ENCODE results near the gene PHC3.

PHC3 gene

DNA sequence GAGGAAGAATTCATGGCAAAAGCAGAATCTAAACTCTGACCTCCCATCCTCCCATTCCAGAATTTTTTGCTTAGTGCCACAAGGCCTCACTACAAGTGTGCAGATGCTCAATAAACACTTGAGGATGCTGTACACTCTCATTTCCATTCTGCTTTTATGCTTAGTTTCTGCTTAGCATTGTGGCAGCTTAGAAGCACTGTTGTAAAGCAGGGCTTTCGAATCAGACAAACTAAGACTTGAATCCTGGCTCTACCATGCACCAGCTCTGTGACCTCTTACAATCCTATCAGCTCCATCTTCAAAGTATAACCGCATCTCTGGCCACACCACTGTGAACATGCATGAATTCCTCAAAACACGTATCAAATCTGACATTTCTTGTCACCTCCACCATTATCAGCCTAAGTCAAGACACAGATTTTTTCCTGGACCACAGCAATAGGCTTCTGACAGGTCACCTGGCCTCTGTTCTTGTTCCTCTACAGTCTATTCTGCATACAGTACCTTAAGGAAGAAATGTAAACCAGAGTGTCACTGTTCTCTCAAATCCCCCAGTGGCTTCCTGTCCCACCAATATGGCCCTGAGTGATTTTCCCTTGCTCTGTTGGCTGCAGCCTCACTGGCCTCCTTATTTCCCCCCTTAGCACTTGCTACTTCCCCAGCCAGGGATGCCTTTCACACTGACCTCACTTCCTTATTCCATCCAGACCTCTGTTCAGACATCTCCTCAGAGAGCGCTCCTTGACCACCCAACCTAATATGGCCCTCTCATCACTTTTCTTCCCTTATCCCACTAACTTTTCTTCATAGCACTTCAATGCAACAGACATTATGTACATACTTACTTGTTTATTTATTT is 8.1 kb upstream of the PHC3 start:
- no peak for DNase-seq

DNA sequence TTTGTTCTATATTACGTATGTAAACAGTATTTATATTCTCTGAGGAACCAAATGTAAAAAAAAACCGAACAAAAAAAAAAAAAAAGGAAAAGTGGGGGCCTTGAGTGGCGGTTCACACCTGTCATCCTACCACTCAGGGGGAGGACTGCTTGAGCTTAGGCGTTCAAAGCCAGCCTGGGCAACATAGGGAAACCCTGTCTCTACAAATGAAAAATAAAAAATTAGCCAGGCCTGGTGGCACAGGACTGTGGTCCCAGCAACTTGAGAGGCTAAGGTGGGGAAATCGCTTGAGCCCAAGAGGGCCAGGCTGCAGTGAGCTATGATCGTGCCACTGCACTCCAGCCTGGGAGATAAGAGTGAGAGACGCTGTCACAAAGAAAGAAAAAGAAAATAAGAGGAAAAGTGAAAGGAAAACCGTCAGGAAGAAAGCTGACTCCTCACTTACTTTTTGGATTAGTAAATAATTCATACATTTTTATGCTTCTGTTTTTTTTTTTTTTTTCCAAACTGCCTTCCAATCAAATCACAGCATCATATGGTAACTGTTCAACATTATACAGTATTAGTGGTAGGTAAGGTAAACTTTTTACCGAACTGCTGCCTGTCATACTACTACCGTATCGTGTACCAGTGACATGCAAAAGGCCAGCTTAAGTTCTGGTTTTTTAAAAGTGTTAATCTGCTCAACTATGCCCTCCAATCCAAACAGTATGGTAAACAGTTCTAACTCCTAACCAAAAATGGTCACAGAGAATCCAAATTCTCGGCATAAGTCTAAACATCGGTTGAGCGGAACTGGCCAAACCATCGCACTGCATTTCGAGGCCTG is 1.2 kb downstream of the PHC3 start:
- DNase-seq: no peak

DNA sequence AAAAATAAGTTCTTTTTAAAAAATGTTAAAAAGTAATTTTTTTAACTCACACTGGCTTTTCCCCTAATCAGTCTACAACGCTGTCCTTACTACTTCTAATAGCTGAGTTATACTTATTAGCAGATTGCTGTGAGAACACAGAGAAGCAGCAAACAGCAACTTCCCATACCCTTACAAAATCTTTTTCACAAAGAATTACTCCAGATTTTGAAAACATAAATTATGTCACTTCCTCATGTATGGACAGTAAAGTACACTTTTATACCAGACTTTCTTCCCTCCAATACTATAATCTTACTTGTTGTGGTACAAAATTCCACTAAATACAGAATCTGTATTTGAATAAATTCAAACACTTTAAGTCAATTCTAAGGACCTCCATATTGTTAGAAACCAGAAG is 2.1 kb downstream of the PHC3 start:
- no peak for DNase-seq

DNA sequence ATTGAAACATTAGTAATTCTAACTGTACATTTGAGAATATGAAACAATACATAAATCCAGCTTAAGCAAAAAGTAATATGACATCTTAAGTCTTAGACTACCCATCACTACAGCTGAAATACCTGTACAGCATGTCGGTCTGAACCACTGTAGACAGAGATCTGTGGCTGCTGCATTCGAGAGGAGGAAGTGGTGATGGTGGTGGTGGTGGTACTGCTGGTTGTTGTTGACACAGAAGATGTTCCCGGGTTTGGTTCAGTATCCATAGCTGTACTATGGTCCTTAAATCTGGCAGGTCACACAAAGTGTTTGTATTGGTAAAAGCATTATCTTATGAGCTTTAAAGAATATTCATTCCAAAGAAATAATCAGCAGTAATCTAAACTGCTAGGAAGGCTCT is 2.9 kb downstream of the PHC3 start:
- no peak for DNase-seq

DNA sequence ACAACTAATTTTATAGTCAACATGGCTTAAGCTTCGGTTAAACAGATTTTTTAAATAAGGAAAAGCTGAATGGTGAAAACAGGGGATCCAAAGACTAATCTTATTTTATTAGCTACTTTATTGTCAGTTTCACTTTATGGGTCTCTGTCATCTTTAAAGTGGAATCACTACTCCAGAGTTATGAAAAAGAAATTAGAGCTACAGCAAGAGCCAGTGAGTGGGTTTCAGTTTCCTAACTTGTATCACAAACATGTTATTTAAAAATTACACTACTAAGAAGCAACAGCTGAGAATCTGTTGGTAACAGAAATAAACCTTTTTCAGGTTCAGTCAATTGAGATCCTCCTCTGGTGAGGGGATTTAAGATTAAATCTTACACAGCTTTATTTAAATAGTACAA is 10.0 kb downstream of the PHC3 start:
- DNase-seq: no peak

DNA sequence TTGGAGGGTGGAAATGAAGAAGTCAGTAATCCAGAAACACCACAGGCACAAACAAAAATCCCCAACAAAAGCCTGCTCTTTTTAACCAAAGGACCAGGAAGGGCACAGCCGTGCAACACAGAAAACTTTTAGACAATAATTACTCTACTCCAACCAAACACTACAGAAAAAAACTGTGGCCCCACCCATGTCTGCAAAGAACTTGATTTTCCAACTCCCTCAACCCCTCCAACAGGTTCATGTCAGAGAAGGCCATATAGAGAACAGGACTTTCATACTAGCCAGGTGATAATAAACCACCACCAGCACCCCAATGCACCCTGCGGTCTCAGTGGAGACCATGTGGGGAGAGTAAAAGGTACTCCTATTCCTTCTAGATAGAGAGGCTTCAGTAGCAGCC is 16.8 kb downstream of the PHC3 start:
- DNase-seq: no peak

DNA sequence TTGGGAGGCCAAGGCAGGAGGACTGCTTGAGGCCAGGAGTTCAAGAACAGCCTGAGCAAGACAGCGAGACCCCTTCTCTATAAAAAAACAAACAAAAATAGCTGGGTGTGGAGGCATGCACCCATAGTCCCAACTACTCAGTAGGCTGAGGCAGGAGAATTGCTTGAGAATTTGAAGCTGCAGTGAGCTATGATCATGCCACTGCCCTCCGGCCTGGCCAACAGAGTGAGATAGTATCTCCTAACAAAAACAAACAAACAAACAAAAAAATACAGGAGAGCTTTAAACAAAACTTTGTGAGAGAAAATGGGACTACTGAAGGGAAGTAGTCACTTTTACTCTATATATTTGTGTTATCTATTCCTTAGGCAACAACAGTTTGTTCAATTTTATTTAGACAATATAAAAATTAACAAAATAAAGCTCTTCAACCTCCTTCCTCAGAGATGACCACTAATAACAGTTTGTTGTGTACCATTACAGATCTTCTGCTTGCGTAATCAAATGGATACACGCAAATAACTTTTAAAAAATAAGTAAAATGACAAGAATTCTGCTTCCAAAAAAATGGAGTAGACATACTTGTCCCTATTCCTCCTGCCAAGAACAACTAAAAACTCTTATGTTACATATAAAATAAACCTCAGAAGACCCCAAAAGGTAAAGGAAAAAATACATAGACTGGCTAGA is 17.4 kb downstream of the PHC3 start:
- DNase-seq: no peak

DNA sequence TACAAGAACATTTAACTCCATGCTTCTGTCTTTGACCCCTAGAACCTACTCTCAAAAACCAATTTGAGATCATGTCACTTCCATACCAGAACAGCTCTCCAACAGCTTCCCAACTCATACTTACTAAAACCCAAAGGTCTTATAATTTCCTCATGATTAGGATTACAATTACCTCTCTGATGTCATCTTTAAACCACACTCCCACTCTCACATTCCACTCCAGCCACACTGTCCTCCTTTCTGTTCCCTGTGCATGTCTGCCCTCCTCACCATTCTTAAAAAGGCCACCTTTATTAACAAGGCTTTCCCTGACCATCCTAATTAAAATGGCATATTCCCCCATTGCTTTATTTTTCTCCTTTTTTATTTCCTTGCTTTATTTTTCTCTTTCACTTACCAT is 18.9 kb downstream of the PHC3 start:
- DNase-seq: peak; percentile 7

DNA sequence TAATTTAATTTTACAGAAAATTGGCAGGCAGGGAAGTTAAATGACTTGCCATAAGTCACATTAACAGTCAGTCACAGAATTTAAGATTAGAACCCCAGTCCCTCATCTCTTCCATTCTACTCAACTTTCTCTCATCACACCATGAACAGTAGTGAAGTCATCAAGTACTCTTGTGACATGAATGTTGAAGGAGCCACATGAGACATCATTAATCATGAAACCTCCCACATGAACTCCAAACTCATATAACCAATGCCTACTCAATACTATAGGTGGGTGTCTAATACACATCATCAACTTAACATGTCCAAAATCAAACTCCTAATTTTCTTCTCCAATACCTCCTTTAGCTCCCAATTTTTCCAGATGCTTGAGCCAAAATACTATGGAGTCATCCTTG is 19.5 kb downstream of the PHC3 start:
- DNase-seq: no peak

DNA sequence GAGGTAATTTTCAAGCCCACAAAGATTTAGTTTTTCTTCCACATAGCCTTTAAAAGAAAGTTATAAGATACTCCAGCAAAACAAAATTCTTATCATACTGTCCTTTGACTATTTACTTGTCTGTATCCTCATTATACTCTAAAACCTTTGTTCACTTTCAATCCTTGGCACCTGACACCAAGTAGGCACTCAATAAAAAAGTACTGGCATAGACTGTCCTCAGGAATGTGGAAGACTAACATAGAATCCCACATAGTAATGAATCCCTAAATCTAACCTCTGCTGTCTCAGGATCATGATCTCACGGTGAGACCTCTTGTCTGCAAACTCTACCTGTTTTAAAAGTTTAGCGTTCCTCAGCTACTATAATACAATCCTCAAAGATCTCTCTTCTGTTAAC is 21.6 kb downstream of the PHC3 start:
- no peak for DNase-seq

DNA sequence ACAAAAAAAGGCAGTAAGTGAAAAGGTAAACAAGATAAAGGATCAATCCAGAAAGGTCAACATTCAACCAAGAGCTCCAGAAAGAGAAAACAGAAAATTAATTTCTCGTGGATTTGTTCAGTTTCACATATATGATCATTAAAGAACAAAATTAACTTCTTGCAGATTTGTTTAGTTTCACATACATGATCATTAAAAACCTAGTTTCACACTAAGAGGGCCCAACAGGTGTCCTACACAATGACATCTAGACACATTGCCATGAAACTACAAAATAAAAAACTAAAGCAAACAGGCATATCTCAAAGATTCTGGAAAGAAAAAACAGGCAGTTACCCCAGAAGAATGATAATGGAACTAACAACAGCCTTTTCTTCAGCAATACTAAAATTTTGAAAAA is 22.1 kb downstream of the PHC3 start:
- DNase-seq: no peak

DNA sequence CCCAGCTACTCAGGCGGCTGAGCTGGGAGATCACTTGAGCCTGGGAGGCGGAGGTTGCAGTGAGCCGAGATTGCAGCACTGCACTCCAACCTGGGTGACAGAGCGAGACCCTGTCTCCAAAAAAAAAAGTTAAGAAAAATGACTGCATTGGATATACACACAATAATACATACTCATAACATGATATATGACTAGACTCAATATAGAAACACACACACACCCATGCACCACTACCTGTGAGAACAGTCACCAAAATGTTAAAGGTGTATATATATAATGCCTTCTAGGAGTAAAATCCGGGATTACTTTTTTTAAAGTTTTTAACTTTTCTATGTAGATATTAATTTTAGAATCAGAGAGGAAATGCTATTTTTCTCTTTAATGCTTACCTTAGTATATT is 25.9 kb downstream of the PHC3 start:
- DNase-seq: no peak

DNA sequence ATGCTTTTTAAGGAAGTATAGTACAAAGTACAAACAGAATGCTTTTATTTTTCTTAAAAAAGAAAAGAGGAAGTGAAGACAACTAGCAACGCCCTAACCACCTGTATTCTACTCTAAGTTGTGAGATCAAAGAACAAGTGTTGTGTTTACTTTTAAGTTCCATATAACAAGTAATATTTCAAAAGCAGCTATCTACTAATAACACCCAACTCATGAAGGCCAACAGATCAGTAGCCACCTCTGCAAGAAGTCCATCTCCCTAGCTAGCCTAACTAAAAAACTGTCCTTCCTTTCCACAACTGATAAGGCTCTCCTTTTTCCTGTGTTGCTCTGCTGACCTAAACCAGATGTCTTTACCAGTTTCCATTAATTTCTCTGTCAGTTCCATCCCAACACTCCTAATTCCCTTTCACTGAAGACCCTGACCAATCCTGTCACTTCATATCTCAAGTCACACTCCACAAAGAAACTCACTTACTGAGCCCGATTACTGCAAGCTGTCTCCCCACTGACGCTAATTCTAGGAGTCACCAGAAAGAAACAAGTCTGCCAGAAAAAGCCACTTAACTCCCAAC is 26.9 kb downstream of the PHC3 start:
- DNase-seq: no peak

DNA sequence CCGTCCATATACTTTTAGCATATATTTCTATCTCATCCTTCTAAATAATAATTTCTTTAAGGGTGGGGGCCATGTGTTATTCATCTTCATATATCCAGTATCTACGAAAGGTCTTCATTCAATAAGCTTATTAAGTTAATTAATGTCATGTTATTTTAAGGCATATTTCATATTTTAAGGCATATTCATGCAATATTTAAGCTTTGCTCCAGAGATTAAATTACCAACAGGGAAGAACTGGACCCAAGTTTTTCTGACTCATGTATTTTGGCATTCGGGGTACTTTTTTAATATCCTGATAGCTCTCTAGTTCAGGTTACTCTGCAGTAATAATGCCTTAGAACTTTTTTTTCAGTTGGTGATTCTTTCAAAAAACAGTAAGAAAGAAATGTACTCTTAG is 27.4 kb downstream of the PHC3 start:
- no peak for DNase-seq

DNA sequence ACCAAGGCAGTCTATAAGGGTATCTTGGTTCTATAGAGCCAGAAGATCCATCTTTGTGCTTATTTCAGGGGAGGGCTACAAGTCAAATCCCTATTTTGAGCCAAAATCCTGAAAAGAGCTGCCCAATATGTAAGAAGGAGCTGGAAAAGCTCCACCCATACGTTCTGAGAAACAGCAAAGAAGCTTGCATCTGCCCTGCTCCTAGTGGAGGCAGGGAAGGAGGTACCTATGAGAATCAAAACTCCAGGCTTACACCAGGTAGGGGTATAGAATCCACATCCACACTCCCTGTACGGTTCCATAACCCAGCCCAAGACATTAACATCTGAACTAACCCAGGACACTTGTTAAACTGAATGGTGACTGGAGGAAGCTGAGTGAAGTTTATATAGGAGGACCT is 30.0 kb downstream of the PHC3 start:
- no peak for DNase-seq

DNA sequence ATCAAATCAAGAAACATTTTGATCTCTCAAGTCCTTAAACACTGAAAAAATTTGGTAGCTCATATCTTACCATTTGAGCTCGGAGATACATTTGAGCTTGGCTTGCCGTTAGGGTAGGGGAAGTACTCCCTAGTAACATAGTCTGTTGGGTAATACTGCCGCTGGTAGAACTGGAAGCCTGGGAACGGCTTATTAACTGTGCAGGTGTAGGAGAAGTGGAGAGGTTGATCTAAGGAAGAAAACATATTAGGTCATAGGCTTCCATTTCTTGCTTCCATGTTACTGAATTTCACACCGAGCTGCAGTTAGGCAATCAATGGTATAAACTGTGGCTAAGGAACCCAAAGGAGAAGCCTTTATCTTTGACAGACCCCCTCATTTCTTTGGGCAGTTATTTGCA is 32.5 kb downstream of the PHC3 start:
- DNase-seq: no peak

DNA sequence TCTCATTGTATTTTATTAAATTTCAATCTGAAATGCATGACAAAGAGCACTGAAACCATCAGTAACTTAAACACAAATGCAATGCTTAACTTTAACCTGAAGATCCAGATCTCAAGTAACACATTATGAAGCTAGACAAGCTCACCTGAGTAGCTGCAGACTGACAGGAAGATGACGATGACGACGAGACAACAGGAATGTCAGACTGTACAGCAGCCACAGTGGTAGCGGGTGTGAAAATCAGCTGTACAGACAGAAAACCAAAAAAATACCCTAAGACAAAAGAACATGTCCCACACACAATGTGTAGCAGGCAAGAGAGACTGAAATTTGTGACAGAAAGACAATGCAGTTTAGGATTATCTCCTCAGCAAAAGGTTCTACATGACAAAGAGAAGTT is 36.3 kb downstream of the PHC3 start:
- DNase-seq: no peak

DNA sequence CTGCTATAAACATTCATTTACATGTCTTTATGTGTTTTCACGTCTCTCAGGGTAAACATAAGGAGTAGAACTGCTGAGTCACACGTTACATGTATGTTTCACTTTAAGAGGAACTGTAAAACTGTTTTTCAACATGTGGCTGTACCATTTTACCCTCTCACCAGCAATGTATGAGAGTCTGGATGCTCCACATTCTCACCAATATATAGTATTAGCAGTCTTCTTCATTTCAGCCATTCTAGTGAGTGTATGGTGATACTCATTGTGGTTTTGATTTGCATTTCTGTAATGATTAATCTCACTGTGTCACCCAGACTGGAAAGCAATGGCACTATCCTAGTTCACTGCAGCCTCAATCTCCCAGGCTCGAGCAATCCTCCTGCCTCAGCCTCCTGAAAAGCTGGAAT is 37.1 kb downstream of the PHC3 start:
- DNase-seq: no peak

DNA sequence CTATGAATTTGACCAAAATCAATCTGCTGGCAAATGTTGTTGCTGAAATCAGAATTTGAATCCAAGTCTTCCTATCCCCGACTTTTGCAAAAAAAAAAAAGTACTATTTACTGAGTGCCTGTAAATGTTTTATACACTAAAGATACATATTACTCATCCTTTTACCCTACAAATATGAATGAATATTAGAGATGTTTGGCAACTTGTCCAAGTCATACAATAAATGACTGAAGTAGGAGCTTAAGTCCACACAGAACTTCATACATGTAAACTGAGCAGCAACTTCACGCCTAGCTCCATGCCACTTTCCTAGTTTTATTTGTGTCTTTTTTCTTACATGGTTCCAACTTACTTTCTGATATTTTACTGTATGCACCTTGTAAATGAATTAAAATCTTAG is 39.2 kb downstream of the PHC3 start:
- no peak for DNase-seq

DNA sequence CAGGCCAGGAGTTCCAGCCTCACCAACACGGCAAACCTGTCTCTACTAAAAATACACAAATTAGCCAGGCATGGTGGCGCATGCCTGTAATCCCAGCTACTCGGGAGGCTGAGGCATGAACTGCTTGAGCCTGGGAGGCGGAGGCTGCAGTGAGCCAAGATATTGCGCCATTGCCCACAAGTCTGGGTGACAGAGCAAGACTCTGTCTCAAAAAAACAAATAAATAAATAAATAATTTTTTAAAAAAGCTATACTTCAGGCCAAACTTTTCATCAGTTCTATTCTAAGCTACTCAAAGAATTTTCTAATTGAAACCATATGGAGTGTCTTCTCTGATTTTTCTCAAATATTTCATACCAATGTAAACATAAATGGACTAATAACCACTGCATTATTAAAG is 43.5 kb downstream of the PHC3 start:
- no peak for DNase-seq

DNA sequence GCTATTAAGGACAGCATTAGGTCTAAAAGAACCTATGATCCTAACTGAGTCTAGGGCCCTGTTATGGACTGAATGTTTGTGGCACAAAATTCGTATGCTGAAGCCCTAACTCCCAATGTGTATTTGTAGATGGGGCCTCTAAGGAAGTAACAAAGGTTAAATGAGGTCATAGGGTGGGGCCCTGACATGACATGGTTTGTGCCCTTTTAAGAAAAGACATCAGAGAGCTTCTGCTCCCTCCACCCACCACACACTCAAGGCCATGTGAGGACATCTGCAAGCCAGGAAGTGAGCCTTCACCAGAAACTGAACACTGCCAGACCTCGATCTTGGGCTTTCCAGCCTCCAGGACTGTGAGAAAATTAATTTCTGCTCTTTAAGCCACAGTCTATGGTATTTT is 49.2 kb downstream of the PHC3 start:
- DNase-seq: no peak

DNA sequence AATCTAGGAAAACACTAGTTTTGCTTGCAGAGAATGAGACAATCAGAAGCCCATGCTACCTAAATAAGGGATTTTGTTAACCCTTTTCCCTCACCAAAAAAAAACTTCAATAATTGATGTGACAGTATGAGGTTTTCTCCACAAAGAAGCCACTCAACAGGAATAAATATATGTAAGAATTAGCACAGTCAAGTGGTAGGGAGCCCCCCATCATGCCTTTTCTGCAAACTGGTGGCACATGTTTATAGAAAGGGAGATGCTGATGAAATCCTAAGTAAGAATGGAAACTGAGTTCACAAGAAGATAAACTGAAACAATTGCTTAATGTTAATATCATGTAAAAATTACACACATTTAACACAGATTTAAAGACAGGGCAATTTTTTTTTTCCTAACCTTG is 51.0 kb downstream of the PHC3 start:
- no peak for DNase-seq

DNA sequence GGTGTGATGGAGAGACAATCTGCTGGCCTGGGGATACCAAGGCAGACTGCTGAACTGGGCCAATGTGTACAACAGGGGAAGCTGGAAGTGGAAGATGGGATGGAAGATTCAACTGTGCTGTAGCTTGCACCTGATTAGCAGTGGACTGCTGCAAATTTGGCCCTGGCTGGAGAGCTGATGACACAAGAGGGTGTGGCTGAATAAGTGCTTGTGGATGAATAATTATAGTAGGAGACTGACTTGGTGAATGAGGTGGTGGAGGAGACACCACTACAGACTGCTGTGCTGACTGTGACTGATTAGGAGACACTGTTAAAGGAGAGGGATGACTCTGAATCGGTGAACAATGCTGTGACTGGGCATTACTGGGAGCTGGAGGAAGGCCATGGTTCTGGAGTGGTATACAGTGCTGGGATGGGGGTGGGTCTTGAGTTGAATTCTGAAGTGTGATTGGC is 52.5 kb downstream of the PHC3 start:
- DNase-seq: peak; percentile 29
